A673 (cell line): ENCODE data around the gene DAPK2.

Experiments used
- EZH2 ChIP-seq: fragments of 200-600 bp; sonication (generic); IDR thresholded peaks from 2 replicates; pipeline ENCODE4 v1.6.1; 2017; ENCODE audit warnings: borderline replicate concordance, low read depth, mild to moderate bottlenecking, mixed read lengths, antibody characterized with exemption, low read length; ENCODE audit not compliant: poor library complexity, severe bottlenecking
- TF ChIP-seq, protein P1 (sequence below): fragments of 300-800, 200-600 bp; sonication (generic); conservative IDR thresholded peaks from 2 replicates; pipeline ENCODE4 v1.5.1; 2017; ENCODE audit warnings: low read depth, mild to moderate bottlenecking, antibody characterized with exemption, low read length, moderate library complexity, mixed read lengths

DNA sequence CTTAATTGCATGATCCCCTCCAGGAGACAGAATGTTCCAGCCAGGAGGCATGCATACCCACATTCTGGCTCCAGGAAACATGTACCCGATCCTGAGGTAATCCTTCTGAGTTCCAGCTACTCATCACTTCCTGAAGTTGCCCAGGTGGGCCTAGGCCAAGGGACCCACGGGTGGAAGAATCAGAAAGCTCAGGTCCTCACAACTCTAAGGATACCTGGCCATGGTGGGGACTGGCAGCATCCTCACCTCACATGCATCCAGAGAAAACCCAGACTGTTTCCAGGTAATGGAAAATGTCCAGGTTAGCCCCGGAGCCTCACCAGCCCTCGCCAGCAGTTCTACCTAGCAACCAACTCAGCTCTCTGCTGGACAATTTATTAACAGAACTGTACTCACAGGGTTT is 78.2 kb downstream of the DAPK2 start:
- TF ChIP-seq, protein P1, sequence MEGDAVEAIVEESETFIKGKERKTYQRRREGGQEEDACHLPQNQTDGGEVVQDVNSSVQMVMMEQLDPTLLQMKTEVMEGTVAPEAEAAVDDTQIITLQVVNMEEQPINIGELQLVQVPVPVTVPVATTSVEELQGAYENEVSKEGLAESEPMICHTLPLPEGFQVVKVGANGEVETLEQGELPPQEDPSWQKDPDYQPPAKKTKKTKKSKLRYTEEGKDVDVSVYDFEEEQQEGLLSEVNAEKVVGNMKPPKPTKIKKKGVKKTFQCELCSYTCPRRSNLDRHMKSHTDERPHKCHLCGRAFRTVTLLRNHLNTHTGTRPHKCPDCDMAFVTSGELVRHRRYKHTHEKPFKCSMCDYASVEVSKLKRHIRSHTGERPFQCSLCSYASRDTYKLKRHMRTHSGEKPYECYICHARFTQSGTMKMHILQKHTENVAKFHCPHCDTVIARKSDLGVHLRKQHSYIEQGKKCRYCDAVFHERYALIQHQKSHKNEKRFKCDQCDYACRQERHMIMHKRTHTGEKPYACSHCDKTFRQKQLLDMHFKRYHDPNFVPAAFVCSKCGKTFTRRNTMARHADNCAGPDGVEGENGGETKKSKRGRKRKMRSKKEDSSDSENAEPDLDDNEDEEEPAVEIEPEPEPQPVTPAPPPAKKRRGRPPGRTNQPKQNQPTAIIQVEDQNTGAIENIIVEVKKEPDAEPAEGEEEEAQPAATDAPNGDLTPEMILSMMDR: no peak
- TF ChIP-seq EZH2: no peak
